PFSK-1 (cell line): ENCODE data around the gene PARD3B.

Source experiments
- REST ChIP-seq, 2 experiments: IDR thresholded peaks; 2 replicates each; pipeline versions ENCODE4 v1.6.1 to v1.8.0; 2011 to 2012; ENCODE audit warnings: low read depth in 2 of 2, low read length in 2 of 2, control low read depth in 1 of 2, inconsistent platforms in 1 of 2, mild to moderate bottlenecking in 1 of 2, moderate library complexity in 1 of 2; ENCODE audit not compliant: insufficient read depth in 1 of 2
- TAF1 ChIP-seq: IDR thresholded peaks from 2 replicates; pipeline ENCODE4 v1.6.1; 2012; ENCODE audit warnings: low read length, control low read depth, borderline replicate concordance; ENCODE audit not compliant: insufficient read depth

- TF ChIP-seq TAF1 (no peak), REST (IDR thresholded peaks at IDR 0.05; ENCODE audit: insufficient read depth in 1 of 2, low read depth in 2 of 2, low read length in 2 of 2) (no peak)
Observed at GRCh38 chr2:204670756-204671155, 125.5 kb downstream of the PARD3B start.
